Subcutaneous abdominal adipose tissue (tissue), 5 donors: Measurements from ENCODE around the gene CYP26A1.

ENCODE experiments used
- H3K27ac ChIP-seq: one replicate; pipeline ENCODE4 v1.7.0; 2013; ENCODE audit warnings: low read depth, mild to moderate bottlenecking, inconsistent platforms, low read length, moderate library complexity
- H3K27me3 ChIP-seq, 5 donors: one replicate each; pipeline ENCODE4 v1.7.0; 2013; ENCODE audit warnings: low read length in 5 of 5, inconsistent platforms in 1 of 5; ENCODE audit not compliant: control insufficient read depth in 5 of 5, insufficient read depth in 4 of 5
- H3K36me3 ChIP-seq, 5 donors: one replicate each; pipeline ENCODE4 v1.7.0; 2013; ENCODE audit warnings: low read length in 5 of 5; ENCODE audit not compliant: control insufficient read depth in 5 of 5, insufficient read depth in 5 of 5
- H3K4me1 ChIP-seq, 5 donors: one replicate each; pipeline ENCODE4 v1.7.0; 2013; ENCODE audit warnings: low read length in 5 of 5, mild to moderate bottlenecking in 3 of 5, moderate library complexity in 1 of 5; ENCODE audit not compliant: control insufficient read depth in 5 of 5, insufficient read depth in 5 of 5
- H3K4me3 ChIP-seq, 5 donors: one replicate each; pipeline ENCODE4 v1.7.0; 2013; ENCODE audit warnings: low read length in 5 of 5, low read depth in 1 of 5
- H3K9ac ChIP-seq, 5 donors: one replicate each; pipeline ENCODE4 v1.7.0; 2013; ENCODE audit warnings: low read length in 5 of 5, mild to moderate bottlenecking in 4 of 5, moderate library complexity in 3 of 5
- H3K9me3 ChIP-seq, 5 donors: one replicate each; pipeline ENCODE4 v1.7.0; 2013; ENCODE audit warnings: low read length in 5 of 5; ENCODE audit not compliant: control insufficient read depth in 5 of 5
- donor health status: healthy.
- donor health status: healthy.
- donor health status: healthy.
- donor health status: healthy.
- donor health status: healthy.

The CYP26A1 gene

GRCh38 chr10:93073539-93074146, at the start of gene CYP26A1:
Gene CYP26A1, plus strand, starts transcription at chr10:93073893. Its CDS starts 42 bp downstream, at chr10:93073935.
- H3K27ac ChIP-seq = no peak within 1 kb of the TSS

GRCh38 chr10:93026072-93026471, 47.6 kb upstream of the CYP26A1 start:
- H3K9me3 ChIP-seq = no peaks in the 10 kb centered on the region

More at GRCh38 chr10:93073539-93074146, at the start of gene CYP26A1:
- no peaks in the 10 kb centered on the region for H3K9me3 ChIP-seq
- H3K9ac ChIP-seq = no peak within 1 kb of the TSS
- peak within 1 kb of the TSS; percentile 22 to 53 (median 29) for H3K4me3 ChIP-seq
- H3K4me1 ChIP-seq = peaks cover 2 to 43% (median 42%) of the 10 kb centered on the region in 5 donors
- no peaks in the 10 kb centered on the region for H3K36me3 ChIP-seq
- peaks cover 56 to 67% (median 60%) of the 10 kb centered on the region in 5 donors for H3K27me3 ChIP-seq

GRCh38 chr10:93027508-93027907, 46.2 kb upstream of the CYP26A1 start:
- no peaks in the 10 kb centered on the region for H3K4me1 ChIP-seq
- H3K27me3 ChIP-seq = no peaks in the 10 kb centered on the region
- H3K4me3 ChIP-seq = no peak overlapping the region
- no peak overlapping the region for H3K9ac ChIP-seq
- H3K9me3 ChIP-seq = no peaks in the 10 kb centered on the region
- H3K27ac ChIP-seq = no peak overlapping the region
- peaks cover 0 to 21% (median 2%) of the 10 kb centered on the region in 5 donors for H3K36me3 ChIP-seq

More at GRCh38 chr10:93026072-93026471, 47.6 kb upstream of the CYP26A1 start:
- Histone ChIP-seq H3K4me3 (no peak overlapping the region), H3K4me1 (no peaks in the 10 kb centered on the region), H3K27me3 (no peaks in the 10 kb centered on the region), H3K36me3 (peaks cover 0 to 21% (median 2%) of the 10 kb centered on the region in 5 donors), H3K27ac (no peak overlapping the region), H3K9ac (no peak overlapping the region)

- no peaks in the 10 kb centered on the region for H3K4me1 ChIP-seq
- H3K27ac ChIP-seq = no peak overlapping the region
- no peak overlapping the region for H3K9ac ChIP-seq
- H3K9me3 ChIP-seq = no peaks in the 10 kb centered on the region
- H3K36me3 ChIP-seq = peaks cover 0 to 20% (median 2%) of the 10 kb centered on the region in 5 donors
- no peak overlapping the region for H3K4me3 ChIP-seq
- no peaks in the 10 kb centered on the region for H3K27me3 ChIP-seq
Measured at GRCh38 chr10:93028883-93029282, 44.8 kb upstream of the CYP26A1 start.

GRCh38 chr10:93030409-93030808, 43.3 kb upstream of the CYP26A1 start:
- Histone ChIP-seq H3K4me1 (no peaks in the 10 kb centered on the region), H3K27me3 (no peaks in the 10 kb centered on the region), H3K27ac (no peak overlapping the region), H3K9ac (no peak overlapping the region), H3K9me3 (no peaks in the 10 kb centered on the region), H3K36me3 (peaks cover 0 to 17% (median 2%) of the 10 kb centered on the region in 5 donors), H3K4me3 (no peak overlapping the region)

- Histone ChIP-seq H3K9ac (no peak overlapping the region), H3K4me3 (no peak overlapping the region), H3K36me3 (peaks cover 0 to 5% (median 0%) of the 10 kb centered on the region in 5 donors), H3K27me3 (no peaks in the 10 kb centered on the region), H3K9me3 (no peaks in the 10 kb centered on the region), H3K27ac (no peak overlapping the region), H3K4me1 (no peaks in the 10 kb centered on the region)
Measured at GRCh38 chr10:93032105-93032808, 41.4 kb upstream of the CYP26A1 start.

- H3K9me3 ChIP-seq = no peaks in the 10 kb centered on the region
- H3K27me3 ChIP-seq = no peaks in the 10 kb centered on the region
- no peak overlapping the region for H3K27ac ChIP-seq
- H3K4me3 ChIP-seq = no peak overlapping the region
- peaks cover 0 to 2% (median 0%) of the 10 kb centered on the region in 5 donors for H3K36me3 ChIP-seq
- H3K9ac ChIP-seq = no peak overlapping the region
- no peaks in the 10 kb centered on the region for H3K4me1 ChIP-seq
Measured at GRCh38 chr10:93032809-93033137, 40.9 kb upstream of the CYP26A1 start.

- Histone ChIP-seq H3K4me3 (no peak overlapping the region), H3K36me3 (no peaks in the 10 kb centered on the region), H3K9me3 (no peaks in the 10 kb centered on the region), H3K9ac (no peak overlapping the region), H3K27ac (no peak overlapping the region), H3K4me1 (no peaks in the 10 kb centered on the region), H3K27me3 (no peaks in the 10 kb centered on the region)
Measured at GRCh38 chr10:93034426-93034825, 39.3 kb upstream of the CYP26A1 start.

GRCh38 chr10:93039110-93039509, 34.6 kb upstream of the CYP26A1 start:
- no peaks in the 10 kb centered on the region for H3K9me3 ChIP-seq

GRCh38 chr10:93039721-93040120, 34.0 kb upstream of the CYP26A1 start:
- H3K27ac ChIP-seq = no peak overlapping the region
- no peaks in the 10 kb centered on the region for H3K36me3 ChIP-seq
- no peak overlapping the region for H3K9ac ChIP-seq
- no peaks in the 10 kb centered on the region for H3K27me3 ChIP-seq
- peaks cover 0 to 5% (median 0%) of the 10 kb centered on the region in 5 donors for H3K4me1 ChIP-seq
- H3K9me3 ChIP-seq = no peaks in the 10 kb centered on the region
- no peak overlapping the region for H3K4me3 ChIP-seq

More at GRCh38 chr10:93039110-93039509, 34.6 kb upstream of the CYP26A1 start:
- Histone ChIP-seq H3K9ac (no peak overlapping the region), H3K4me3 (no peak overlapping the region), H3K4me1 (peaks cover 0 to 5% (median 0%) of the 10 kb centered on the region in 5 donors), H3K36me3 (no peaks in the 10 kb centered on the region), H3K27me3 (no peaks in the 10 kb centered on the region), H3K27ac (no peak overlapping the region)
